SW 1271 (cell line): ENCODE measurements around the gene BRAT1.

Source experiments
- DNase-seq, 2 experiments: peaks; one replicate each; lab custom pipeline; 2025; lab: John Stamatoyannopoulos, UW

Gene BRAT1

DNA sequence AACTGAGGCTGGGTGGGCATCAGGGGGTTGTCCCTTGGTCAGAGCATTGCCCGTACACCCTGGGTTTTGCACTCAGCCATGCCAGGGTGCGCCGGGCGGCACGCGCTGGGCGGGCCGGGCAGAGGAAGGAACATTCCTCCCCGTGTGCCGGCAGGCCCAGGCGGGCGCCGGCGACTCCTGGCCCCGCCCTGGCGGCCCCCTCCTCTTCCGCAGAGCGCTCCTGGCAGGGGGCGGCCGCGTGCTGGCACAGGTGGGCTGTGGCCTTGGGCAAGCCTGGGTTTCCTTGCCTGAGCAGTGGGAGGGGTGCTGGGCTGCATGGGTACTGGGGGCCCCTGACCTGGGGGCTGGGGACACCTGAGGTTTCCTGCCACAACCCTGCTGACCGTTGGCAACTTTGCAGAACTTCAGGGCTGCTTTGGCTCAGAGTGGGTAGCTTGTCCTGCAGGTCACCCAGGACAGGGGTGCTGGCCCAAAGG lies 31.8 kb downstream of the BRAT1 start:
- DNase-seq = no peak

DNA sequence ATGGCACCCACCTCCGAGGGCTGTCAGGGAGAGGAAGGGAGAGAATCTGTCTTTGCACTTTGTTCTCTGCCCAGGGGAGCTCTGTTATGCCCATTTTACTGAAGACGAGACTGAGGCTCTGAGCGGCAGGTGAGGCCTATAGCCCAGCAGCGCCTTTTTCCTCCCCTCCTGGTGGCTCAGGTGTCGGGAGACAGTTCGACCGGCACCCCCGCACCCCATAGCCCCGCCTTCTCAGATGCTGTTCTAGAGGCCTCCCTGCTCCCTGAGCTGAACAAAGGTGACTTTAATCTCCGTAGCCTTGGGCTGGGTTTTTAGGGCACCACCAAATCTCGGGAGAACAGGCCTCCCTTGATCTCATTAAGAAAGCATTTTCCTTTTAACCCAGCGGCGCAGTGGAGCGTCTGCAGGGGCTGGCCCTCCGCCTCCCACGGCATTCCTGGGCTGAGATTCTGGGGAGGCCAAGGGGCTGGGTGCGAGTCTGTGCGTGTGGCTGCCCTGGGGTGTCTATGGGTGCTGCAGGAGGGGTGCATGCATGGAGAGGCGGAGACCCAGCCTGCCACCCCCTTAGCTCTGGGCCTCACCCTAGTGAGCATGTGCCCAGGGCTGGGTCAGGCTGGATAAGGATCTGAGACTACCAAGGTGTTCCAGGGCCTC lies 32.4 kb downstream of the BRAT1 start:
- DNase-seq = no peak

DNA sequence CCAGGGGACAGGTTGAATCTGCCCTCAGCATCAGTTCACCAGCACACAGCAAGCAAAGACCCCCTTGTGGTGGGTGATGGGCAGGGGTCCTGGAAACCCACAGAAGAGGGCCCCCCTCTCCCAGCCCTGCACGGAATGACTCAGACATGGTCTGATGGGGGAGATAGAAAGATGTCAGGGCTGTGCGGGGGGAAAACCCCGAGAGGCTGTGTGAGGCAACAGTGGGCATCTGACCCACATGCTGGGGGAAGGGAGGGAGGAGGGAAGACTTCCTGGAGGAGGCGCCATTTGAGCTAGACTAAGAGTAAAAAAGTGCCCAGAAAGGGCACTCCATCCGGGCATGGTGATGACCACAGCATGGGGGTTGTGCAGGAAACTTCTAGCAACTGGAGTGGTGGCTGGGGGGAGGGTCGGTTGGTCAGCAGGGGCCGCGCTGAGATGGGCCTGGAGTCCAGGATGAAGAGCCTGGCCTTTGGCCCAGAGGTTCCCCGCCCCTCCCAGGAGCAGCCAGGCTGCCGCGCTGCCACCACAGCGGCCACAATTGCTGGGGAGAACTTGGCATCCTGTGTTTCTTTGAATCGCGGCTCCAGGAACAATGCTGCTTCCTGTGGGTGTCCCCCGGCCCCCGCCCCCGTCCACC lies 33.3 kb downstream of the BRAT1 start:
- DNase-seq = no peak

DNA sequence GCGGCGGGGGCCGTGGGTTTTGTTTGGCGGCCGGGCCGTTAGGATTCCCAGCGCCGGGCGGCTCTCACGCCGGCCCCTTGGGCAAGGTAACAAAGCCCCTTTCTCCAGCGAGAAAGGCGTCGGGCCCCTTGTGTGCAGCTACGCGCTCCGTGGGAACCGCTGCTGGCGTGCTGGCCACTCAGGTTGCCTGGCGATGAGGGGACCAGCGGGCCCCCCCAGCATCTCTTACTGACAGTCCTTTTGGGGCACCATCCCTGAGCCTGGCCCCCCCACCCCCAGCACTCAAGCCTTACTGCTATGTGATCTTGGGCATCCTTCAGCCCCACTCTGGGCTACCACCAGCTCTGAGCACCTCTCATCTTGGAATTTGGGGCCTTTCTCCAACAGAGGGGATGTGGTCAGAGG lies 34.0 kb downstream of the BRAT1 start:
- DNase-seq = no peak

DNA sequence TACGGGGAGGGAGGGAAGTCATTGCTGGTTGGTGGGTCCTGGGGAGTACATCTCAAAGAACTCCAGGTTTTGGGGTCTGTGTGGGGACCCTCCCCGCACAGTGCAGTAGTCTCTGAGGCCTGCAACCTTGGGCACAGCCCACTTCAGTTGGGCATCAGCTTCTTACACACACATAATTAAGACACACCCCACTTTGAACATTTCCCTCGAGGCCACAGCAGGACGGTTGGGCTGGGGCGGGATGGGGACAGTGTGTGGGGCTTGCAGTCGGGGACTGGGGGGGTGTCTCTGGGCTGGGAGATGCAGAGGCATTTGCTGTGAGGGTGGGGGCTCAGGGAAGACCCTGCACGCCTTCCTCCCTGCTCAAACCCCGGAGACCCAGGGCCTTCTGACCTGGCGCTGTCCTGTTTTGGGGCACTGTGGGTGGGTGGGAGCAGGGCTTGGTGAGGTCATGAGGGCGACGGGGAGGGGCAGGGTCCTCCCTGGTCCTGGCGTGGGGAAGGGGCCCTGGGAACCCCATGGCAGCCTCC lies 34.5 kb downstream of the BRAT1 start:
- DNase-seq = no peak

DNA sequence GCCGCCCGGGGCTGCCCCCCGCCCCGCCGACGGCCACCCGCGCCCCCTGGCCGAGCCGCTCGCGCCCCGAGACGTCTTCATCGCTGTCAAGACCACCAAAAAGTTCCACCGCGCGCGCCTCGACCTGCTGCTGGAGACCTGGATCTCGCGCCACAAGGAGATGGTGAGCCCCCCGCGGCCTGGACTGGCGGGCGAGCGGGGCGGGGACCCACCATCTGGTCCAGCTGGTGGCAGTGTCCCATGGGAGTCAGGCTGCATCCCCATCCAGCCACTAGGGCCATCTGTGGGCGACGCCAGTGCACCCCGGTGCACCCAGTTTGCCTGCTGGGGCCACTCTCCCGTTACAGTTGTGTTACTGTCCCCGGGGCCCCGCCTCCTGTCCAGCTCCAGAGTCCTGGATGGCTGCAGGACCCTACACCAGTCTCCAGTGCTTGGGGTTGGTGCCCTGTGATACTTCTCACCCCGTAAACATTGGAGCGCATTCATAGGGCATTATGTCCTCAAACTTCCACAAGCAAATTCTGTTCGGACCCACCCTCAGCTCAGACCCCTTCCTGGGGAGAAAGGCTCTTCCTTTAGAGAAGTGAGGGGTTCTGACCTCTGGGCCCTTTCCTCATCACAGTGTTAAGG lies 35.1 kb downstream of the BRAT1 start:
- peak in 1 of 2 experiments; percentile 62 for DNase-seq

DNA sequence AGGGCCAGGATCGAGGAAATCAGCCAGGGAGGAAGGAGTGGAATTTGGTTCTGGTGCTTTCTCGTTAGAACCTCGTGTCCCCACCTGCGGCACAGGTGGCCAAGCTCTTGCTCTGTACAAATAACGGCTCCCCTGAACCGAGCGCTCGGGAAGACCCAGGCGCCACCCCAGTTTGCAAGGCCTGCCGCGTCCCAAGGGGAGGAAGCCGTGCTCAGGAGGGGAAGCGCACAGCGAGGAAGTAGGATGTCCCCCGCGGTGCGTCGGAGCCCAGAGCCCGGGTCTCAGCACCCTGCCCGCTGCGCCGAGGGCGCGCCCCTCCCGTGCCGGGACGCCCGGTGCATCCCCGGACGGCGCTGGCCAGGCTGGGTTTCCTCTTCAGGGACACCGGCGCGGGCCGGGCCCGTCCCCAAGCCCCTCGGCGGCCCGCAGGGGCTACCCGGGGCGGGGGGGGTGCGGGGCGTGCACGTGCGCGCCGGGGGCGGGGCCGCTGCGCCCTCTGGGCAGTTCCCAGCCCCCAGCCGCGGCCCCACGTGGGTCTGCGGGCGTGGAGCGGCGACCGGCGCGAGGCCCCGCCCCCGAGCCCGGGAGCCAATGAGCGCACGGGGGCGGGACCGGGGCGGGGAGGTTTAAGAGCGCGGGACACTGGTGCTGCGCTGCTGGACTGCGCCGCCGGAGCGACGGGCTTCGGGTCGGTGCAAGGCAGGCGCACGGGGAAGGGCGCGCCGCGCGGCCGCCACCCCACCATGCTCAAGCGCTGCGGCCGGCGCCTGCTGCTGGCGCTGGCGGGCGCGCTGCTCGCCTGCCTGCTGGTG lies 36.0 kb downstream of the BRAT1 start, which contains the start of gene LFNG:
LFNG (plus strand) TSS at position 656 of the 812 bp plus-strand sequence; CDS start at position 744, 88 bp downstream.
- DNase-seq = peak; percentile 83 to 90

DNA sequence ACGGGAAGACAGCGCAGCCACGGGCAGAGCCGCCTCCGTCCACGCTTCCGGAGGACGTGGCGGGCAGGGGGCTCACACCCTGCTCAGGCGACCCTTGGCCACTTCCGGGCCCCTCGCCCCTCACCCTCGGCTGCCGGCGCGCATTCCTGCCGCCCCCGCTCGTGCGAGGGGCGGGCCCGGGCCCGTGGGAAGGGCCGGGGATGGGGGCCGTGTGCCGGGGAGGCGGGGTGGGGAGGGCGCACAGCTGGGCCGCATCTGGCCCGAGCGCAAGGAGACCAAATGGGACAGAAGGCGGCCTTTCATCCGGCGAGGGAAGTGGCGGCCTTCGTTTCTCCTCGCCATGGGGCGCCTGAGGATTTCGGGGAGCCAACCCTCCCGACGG lies 36.6 kb downstream of the BRAT1 start:
- no peak for DNase-seq

DNA sequence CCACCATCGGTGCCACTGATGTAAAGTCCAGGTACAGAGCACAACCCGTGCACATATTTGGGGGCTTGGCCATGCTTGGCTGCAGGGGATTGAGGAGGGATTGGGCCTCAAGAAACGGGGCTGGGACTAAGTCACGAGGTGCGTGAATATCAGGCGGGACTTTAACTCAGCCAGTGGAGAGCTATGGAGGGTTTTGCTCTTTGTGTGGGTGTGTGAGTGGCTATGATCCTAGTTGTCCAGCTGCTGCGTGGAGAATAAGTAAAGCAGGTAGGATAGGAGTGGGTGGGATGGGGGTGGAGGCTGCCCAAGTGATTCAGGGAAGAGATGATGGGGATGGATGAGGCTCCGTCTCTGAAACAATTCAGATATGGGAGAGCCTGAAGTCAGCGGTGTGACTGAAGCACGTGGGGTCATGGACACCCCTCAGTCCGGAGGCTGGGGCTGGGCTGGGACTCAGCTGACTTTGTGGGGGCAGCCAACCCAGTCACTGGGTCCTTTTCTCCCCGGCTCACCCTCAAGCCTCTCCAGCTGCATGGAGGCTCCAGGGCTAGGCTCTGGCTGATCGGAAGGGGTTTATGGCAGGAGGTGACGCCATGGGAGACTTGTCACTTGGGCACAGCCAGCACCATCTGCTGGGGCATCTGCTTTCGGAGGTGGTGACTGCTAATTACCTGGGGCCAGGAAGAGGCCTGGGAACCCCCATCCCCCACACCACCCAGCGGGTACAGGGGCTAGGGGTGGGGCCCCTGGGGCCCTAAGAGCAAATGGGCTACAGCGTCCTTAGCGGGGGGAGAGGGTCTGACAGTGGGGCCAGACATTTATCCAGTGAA lies 37.4 kb downstream of the BRAT1 start:
- no peak for DNase-seq

DNA sequence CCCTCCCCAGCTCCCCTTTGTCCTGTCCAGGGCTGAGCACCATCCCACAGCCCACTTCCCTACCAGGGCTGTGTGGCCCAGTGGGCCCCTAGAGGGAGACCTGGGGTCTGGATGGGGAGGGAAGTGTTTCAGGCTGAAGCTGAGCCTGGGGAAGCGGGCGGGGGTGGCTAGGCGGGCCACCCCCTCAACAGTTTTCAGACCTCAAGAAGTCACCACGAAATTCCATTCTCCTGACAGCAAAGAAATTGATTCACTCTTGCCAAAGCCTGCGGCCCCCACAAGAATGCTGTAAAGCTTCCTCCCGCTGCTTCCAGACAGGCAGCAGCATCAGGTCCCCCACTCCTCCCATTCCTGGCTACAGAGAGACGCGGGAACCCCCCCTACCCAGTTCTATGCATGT lies 38.3 kb downstream of the BRAT1 start:
- DNase-seq = peak; percentile 49 to 52

DNA sequence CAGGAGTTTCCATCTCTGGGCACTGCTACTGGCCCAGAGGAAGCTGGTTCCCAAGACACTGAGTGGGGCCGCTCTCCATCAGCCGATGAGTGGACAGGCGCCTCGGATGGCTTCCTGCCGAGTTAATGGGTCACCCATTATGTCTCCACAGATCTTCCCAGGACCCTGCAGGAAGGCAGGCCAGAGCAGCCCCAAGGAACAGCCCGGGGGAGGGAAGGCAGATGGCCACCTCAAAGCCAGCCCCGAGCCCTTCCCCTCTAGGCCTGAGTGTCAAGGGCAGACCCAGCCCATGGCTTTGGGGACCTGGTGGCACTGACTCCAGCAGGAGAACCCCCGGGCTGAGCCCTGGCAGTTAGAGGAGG lies 39.1 kb downstream of the BRAT1 start:
- DNase-seq = no peak

DNA sequence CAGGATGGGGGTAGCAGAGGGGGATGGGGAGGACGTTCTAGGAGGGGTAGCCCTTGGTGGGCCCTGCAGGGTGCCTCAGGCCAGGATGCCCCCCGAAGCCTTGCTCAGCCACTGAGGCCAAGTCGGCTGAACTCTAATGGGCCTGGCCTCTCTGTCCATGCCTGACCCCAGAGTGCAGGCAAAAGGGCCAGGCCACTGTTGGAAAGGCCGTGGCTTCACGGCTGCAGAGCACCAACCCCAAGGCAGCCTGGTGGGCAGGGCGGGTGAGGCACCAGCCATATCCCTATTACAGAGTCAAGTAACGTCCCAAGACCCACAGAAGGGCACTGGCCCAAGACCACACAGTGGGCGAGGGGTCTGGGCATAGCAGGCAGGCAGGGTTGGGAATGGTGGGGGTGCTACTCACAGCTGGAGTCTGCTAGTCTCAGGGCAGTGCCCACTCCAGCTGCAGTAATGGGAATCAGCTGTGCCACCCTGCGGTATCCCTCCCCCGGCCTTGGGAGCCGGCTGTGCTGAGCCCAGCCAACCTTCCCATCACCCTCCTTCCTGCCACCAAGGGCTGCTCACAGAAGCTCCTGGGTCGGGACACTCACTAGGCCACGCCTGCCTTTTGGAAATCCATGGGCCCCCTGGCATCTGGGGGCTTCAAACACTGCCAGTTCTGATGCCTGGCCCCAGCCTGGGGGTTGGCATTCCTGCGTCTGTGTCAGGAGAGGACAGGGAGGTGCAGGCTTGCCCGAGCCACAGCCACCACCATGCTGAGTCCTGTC lies 39.7 kb downstream of the BRAT1 start:
- DNase-seq = no peak

DNA sequence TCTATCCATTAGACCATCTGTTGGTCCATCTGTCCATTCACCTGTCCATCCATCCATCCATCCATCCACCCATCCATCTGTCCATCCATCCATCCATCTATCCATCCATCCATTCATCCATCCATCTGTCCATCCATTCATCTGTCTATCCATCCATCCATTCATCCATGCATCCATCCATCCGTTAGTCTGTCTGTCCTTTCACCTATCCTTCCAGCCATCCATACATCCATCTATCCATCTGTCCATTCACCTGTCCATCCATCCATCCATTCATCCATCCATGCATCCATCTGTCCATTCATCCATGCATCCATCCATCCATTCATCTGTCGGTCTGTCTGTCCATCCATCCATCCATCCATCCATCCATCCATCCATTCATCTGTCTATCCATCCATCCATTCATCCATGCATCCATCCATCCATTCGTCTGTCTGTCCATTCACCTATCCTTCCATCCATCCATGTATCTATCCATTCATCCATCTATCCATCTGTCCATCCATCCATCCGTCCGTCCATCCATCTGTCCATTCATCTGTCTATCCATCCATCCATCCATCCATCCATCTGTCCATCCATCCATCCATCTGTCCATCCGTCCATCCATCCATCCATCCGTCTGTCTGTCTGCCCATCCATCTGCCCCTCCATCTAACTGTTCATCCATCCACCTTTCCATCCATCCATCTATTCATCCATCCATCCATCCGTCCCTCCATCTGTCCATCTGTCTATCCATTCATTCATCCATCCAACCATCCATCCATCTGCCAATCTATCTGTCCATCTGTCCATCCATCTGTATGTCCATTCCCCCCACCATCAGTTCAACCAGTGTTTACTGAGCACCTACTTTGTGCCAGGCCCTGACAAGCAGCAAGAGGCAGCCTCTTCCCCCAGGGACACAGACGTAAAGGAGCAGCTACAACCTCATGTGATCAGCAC lies 40.6 kb downstream of the BRAT1 start:
- no peak for DNase-seq

DNA sequence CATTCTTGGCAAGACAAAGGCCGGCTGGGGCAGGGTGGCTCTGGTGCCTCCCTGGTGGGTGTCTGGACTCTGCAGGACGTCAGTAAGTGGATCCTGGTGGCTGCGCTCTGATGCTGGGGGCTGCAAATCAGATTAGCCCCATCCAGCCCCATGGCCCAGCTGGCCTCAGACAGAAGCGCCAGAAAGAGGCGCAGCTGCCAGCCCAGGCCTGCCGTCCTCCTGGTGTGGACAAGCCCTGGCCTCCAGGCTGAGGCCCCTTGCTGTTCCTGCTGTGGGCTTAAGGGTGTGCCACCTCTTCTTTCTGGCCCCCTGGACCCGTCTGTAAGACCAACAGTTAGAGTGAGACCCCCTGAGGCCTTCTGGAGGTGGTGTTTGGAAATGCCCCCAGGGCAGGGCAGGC lies 41.6 kb downstream of the BRAT1 start:
- no peak for DNase-seq

DNA sequence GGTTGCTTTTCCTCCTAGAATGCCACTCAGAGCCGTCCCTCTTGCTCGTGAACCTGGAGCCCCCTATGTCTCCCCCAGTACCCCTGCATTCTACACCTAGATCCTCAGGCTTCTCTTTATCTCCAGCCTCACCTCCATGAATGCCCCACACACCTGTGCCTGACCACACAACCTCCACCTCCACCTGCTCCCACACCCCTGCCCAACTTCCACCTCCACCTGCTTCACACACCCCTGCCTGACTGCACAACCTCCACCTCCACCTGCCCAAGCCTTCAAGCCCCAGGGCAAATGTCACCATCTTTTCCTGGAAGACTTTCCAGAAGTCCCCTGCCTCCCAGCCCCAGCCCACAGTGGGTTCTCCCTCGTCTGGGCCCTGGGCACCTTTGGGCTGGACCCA lies 42.6 kb downstream of the BRAT1 start:
- no peak for DNase-seq

DNA sequence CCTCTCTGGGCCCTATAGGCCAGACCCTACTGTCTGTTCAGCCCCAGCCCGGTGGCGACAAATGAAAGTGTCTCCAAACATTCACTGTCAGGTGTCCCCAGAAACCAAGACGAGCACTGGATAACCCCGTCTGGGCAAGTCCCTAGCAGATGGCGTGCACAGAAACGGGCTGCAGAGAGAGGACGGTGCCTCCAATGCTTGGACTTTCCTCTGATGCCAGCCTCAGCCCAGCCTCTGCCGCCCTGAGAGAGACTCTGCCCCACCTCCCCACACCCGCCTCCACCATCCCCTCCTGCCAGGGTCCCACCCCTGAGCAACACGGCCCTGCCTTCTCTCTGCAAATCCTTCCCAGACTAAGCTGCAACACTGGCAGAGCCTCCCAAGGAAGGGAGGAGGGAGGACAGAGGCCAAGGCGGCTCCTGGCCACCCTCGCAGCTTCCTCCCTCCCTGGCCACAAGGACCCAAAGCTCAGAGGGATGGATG lies 43.1 kb downstream of the BRAT1 start:
- DNase-seq = no peak

DNA sequence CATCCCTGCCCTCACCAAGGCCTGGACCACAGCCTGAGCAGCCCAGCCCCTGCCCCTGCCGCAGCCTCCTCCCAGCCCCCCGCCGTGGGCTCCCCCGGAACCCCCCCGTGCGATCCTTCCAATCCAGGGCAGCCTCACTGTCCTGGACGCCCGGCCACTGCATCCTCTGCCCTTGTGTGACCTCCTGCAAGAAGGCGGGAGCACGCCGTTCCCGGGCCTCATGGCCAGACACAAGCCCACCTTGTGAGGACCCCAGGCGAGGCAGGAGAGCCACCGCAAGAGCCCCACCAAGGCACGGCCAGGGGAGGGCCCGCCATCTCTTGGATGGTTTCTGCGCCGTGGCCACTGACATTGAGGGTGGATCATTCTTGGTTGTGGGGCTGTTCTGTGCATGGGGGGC lies 43.6 kb downstream of the BRAT1 start:
- no peak for DNase-seq

DNA sequence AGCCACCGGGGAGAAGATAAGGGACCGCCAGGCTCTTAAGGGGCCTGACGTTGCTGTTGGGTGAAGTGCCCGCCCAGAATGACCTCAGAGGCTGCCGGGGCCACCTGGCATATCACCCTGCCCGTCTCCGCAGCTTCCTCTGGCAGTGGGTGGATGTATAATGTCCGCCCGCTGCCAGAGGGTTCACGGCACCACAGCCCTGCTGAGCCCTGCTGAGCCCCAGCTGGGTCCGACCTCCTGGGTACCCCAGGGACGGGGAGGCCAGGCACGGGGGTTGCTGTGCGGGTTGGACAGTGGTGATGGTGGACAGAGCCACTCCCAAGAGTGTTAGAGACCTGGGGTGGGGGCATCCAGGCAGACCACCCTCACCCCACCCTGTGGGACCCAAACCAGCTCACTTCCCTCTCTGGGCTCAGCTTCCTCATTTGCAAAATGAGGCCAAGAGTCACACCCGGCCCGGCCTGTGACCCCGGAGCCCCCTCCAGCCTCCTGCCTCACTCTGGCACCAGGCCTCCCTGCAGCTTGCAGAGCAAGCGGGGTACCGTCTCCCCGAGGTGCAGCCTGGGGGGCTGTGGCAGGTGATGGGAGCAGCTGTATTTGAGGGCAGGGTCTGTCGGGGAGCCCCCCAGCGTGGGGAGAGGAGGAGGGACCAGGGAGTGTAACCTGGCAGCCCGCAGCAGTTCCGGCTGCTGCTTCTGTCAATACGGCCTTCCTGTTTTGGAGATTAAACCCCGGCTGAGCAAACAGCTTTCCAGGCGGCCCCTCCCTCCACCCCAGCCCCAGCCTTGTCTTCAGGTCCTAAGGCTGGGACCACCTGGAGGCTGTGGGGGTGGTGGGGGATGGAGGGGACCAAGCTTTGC lies 44.2 kb downstream of the BRAT1 start:
- no peak for DNase-seq
